ENCODE data around the gene C8G.

Gene C8G

DNA sequence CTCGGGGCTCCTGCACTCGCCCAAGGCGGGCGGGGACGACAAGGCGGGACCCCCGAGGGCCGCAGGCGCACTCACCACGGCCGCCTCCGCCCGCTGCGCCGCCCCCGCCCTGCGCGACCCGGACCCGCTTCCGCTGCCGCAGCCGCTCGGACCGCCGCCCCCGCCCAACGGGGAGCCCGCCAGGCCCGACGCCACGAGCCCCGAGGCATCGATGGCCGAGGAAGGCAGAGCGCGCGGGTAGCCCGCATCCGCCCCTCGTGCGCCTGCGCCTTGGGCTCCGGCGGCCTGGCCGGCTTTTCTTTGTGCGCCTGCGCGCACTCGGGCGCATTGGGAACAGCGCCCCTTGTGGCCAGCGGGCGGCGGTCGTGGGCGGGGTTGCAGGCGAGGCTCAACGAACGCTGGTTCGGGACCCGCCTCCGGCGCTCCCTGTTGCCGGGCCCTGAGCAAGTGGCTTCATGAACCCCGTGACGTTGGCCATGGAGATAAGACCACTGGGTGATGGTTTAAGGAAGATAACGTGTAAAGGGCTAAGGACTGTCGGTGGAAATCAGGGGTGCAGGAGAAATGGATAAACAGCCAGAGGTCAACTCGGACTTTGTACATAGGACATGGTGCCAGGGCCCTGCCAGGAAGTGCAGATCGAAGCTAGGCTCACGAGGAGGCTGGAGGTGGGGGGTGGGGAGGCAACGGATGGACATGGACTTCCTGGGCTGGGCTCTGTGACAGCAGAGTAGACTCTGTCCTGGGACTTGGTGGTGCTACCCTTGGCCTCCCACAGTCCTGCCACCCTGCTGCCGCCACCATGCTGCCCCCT, at the start of gene C8G, which contains the start of gene FBXW5:
Gene C8G, plus strand, starts transcription at position 725 of the 814 bp plus-strand sequence. Its CDS starts 78 bp downstream, at position 803.
Gene FBXW5, minus strand, starts transcription at position 220 of the 814 bp plus-strand sequence. CDS start 655 bp downstream, outside the sequence.
- DNase-seq (ENCODE audit: low read depth, low spot score), result peak; percentile 56

GRCh38 chr9:136896027-136896426, 49.0 kb upstream of the C8G start:
- DNase-seq (ENCODE audit: low read depth, low spot score), result no peak

DNA sequence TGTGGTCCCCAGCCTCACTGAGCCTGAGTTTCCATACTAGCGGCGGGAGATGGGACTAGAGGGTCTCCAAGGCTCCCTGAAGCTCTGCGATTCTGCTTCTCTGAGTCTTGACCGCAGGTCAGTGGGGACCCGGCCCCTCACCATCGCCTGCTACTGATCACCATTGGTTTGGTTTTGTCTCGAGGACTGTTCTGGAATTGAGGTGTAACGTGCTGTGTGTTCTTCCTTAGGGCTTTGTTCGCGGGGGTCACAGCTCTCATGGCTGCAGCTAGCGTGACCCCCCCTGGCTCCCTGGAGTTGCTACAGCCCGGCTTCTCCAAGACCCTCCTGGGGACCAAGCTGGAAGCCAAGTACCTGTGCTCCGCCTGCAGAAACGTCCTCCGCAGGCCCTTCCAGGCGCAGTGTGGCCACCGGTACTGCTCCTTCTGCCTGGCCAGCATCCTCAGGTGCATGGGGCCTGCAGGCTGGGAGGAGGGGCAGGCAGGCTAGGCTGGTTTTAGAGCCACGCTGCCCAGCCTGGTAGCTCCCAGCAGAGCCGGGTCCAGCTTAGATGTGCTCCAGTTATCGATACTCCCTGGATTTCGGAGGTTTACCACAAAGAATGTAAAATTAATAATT, 46.5 kb upstream of the C8G start:
- DNase-seq (ENCODE audit: low read depth, low spot score), result no peak

- DNase-seq (ENCODE audit: low read depth, low spot score), result no peak
Measured at GRCh38 chr9:136899196-136899595, 45.8 kb upstream of the C8G start.

GRCh38 chr9:136900556-136900955, 44.5 kb upstream of the C8G start:
- DNase-seq (ENCODE audit: low read depth, low spot score), result no peak

GRCh38 chr9:136900988-136901515, 44.0 kb upstream of the C8G start:
- DNase-seq (ENCODE audit: low read depth, low spot score), result no peak

GRCh38 chr9:136901516-136902258, 43.4 kb upstream of the C8G start:
- no peak for DNase-seq (ENCODE audit: low read depth, low spot score)

DNA sequence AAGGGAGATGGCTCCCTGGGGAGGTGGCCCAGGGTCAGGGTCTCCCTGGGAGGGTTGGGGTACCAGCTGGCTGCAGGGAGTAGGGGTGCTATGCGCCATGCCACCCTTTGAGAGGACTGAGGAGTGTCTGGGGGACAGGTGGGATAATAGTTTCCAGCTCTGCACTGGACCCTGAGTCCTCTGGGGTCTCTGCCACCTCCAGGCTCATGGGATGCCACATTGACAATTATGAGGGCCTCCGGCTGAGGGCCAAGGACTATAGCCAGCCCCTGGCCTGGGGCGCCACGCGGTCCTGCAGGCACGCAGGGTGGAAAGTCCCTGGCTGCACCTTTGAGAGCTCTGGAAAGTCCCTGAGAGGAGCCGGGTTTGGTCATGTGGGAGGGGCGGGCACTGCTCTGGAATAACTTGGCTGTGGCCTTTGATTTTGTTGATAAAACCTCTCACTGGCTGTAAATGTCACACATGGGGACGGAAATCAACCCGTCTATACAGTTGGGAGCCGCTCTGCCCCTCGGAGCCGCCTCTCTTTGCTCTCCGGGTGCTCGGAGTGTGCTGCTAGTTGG, 42.7 kb upstream of the C8G start:
- no peak for DNase-seq (ENCODE audit: low read depth, low spot score)

GRCh38 chr9:136903041-136903554, 41.9 kb upstream of the C8G start:
- no peak for DNase-seq (ENCODE audit: low read depth, low spot score)

DNA sequence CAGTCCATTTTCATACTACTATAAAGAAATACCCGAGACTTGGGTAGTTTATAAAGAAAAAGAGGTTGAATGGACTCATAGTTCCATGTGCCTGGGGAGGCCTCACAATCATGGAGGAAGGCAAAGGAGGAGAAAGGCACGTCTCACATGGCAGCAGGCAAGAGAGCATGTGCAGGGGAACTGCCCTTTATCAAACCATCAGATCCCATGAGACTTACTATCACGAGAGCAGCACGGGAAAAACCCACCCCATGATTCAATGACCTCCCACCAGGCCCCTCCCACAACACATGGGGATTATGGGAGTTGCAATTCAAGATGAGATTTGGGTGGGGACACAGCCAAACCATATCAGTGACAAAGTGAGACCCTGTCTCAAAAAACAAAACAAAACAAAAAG, 38.8 kb upstream of the C8G start:
- DNase-seq (ENCODE audit: low read depth, low spot score), result no peak

- DNase-seq (ENCODE audit: low read depth, low spot score), result no peak
Measured at GRCh38 chr9:136907011-136907914, 37.8 kb upstream of the C8G start.

DNA sequence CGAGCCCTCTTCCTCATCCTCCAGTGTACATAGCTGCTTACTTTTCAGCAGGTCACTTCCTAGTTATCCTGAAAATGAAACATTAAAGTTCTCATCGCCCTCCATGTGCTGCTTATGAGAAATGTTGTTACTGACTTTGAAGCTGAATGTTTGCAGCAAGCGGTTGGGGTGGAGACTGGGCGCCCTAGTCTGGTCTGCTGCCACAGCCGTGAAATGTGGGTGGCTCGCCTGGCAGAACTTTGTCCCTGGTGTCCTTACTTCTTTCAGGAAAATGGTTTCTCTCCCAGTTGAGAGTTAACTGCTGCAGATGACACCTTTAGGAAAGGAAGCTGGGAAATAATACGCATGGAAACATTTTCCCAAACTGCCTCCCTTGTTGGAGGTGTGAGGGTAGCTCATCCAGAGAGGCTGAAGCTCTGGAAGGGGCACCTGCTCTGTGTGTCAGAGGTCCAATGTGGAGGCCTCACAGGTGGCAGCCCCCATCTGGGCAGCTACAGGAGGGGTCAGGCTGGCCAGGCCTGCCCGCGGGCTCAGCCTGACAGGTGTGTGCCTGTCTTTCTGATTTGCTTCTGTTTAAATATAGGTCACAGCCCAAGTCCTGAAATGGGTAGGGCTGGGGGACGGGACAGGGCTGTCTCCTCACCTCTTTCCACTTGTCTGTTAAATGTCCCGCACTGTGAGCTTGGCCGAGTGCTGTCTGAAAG, 34.7 kb upstream of the C8G start:
- DNase-seq (ENCODE audit: low read depth, low spot score), result no peak

- no peak for DNase-seq (ENCODE audit: low read depth, low spot score)
Measured at GRCh38 chr9:136910901-136911245, 34.2 kb upstream of the C8G start.

GRCh38 chr9:136913701-136914438, 31.2 kb upstream of the C8G start:
- DNase-seq (ENCODE audit: low read depth, low spot score), result no peak

GRCh38 chr9:136915632-136916329, 29.3 kb upstream of the C8G start:
- no peak for DNase-seq (ENCODE audit: low read depth, low spot score)

DNA sequence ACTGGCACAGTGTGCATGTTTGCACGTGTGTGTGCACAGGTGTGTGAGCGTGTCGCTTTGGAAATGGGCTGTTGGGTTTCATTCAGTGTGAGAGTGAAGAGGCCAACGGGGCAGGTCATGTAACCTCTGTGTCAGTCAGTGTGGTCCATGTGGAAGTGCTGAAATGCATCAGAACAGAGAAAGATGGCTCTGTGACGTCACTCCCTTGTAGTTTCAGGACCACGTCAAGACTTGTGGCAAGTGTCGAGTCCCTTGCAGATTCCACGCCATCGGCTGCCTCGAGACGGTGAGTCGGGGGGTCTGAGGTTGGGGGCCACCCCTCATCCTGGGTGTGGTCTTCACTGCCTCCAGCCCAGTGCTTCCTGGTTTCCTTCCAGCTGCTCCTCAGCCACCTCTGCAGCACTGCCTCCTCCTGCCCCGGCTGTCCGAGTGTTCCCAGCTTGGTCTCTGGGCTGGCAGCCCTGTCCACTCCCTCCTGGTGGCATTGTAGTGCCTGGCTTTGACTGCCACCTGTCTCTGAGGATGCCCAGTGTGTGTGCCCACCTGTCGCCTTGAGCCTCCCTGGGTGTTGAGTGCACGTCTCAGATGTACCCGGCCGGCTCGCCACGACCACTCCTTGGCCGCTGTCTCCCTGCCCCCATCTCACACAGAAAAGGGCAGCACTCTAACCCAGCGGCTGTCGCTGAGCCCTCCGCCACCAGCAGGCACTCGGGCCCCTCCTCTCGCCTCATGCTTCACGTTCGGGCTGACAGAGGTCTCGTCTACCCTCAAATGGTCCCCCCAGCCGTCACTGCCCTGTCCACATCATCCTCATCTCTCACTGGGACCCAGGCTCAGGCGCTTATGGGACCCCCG, 28.5 kb upstream of the C8G start:
- DNase-seq (ENCODE audit: low read depth, low spot score), result no peak

GRCh38 chr9:136917902-136918301, 27.1 kb upstream of the C8G start:
- DNase-seq (ENCODE audit: low read depth, low spot score), result no peak

DNA sequence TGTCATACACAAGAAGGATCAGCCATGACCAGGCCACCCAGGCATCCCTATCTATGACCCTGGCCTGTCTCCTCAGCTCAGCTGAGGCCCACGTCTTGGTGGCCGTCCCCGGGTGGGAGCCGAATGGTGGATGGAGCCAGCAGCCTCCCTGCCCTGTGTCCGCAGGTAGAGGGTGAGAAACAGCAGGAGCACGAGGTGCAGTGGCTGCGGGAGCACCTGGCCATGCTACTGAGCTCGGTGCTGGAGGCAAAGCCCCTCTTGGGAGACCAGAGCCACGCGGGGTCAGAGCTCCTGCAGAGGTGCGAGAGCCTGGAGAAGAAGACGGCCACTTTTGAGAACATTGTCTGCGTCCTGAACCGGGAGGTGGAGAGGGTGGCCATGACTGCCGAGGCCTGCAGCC, 25.0 kb upstream of the C8G start:
- DNase-seq (ENCODE audit: low read depth, low spot score), result no peak
